Measurements from ENCODE around the gene SULT1A1. TPM values are rescaled to one million over a fixed set of nuclear protein-coding genes. Genes with fewer than 3 reads are reported as not detected.

SULT1A1 gene
- 42.8 and 48.0 TPM in 2 replicates for total RNA-seq

GRCh38 chr16:28609631-28610594 is at the start of gene SULT1A1:
Gene SULT1A1, minus strand, starts transcription at chr16:28610044. Its CDS starts 1,189 bp downstream, at chr16:28608855.

DNA sequence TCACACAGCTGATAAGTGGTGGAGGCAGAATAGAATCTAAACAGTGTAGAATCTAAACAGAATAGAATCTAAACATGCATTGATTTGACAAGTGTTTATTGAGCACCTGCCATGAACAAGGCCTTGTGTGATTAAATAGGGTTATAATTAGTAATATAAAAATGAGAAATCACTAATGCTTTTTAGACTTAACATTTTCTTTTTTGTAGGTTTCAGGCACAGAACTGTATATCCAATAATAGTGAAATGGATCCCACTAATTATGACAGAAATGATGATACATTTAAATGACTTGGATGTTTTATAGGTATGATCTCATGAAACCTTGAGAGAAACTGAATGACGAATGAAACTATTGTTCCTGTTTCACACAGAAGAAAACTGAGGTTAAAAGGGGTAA is 27.9 kb upstream of the SULT1A1 start, which contains the start of gene NPIPB8:
NPIPB8 (plus strand) TSS at position 301 of the 400 bp plus-strand sequence. CDS start 296 bp downstream, outside the sequence.

DNA sequence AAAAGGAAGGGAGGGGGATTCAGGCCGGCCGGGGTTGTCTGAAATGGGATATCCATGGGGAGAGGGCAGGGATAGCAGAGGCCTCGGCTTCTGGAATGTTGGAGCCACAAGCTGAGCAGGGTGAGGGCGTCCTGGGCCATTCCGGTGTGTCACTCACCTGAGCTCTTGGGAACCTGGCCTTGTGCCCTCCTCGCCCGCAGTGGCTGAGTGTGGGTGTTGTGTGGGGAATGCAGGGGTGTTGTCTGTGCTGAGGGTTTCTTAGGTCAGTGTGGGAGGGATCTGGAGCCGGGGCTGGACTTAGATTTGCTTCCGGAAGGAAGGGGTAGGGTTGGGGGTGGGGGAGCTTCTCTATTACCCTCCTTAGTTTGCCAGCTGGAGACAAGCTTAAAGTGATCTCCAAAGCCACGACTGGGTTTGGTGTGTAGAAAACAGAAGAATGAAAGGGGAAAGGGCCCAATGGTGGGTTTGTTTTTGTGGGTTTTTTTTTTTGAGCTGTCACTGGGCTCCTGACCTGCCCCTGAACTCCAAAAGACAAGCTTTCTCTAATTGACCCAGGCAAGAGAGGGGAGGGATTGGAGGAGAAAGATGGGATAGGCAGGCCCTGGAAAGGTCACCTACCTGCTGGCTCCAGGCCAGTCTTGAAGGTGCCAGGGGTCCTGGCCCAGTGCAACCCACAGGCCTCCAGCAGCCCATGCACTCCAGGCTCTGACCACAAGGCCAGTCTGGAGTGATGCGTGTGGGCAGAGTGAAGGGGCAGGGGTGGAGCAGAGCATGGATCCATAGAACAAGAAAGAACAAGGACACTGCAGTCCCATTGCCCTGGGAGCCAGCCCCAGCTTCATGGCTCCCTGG is 12.8 kb downstream of the SULT1A1 start, which contains the start of gene SULT1A2:
SULT1A2 (minus strand) TSS at position 211 of the 852 bp plus-strand sequence. CDS start 1,120 bp downstream, outside the sequence.

Other genes with a start within 250 kb of the SULT1A1 start
- gene NPIPB6, start 246.5 kb downstream of the SULT1A1 start, total RNA-seq = 0.18 and 0.81 TPM in 2 replicates
- 104 and 153 TPM in 2 replicates for gene EIF3CL, start 206.2 kb downstream of the SULT1A1 start, total RNA-seq
- gene NPIPB7, start 137.7 kb downstream of the SULT1A1 start, total RNA-seq = not detected in 2 replicates
- 12.6 and 24.6 TPM in 2 replicates for gene CLN3, start 118.0 kb downstream of the SULT1A1 start, total RNA-seq
- not detected in 2 replicates for gene APOBR, start 115.4 kb downstream of the SULT1A1 start, total RNA-seq
- not detected in 2 replicates for gene IL27, start 103.2 kb downstream of the SULT1A1 start, total RNA-seq
- 19.1 and 57.4 TPM in 2 replicates for gene NUPR1, start 71.1 kb downstream of the SULT1A1 start, total RNA-seq
- 8.4 and 13.9 TPM in 2 replicates for gene SGF29, start 56.1 kb downstream of the SULT1A1 start, total RNA-seq
- gene SULT1A2, start 13.0 kb downstream of the SULT1A1 start, total RNA-seq = 4.7 and 5.5 TPM in 2 replicates
- not detected in 2 replicates for gene NPIPB8, start 28.0 kb upstream of the SULT1A1 start, total RNA-seq
- gene EIF3C, start 101.4 kb upstream of the SULT1A1 start, total RNA-seq = 156 and 183 TPM in 2 replicates
- not detected in 2 replicates for gene NPIPB9, start 141.7 kb upstream of the SULT1A1 start, total RNA-seq
- 35.6 and 58.0 TPM in 2 replicates for gene ATXN2L, start 213.0 kb upstream of the SULT1A1 start, total RNA-seq
- gene TUFM, start 236.3 kb upstream of the SULT1A1 start, total RNA-seq = 101 and 102 TPM in 2 replicates